ENCODE measurements around the gene TBC1D12.

The TBC1D12 gene

GRCh38 chr10:94459385-94459784, 57.0 kb downstream of the TBC1D12 start:
- TF ChIP-seq TAF1 (IDR thresholded peaks at IDR 0.05; ENCODE audit: borderline replicate concordance, insufficient read depth, low read length) (no peak), REST (IDR thresholded peaks at IDR 0.05; ENCODE audit: insufficient read depth in 1 of 2, low read depth in 2 of 2, low read length in 2 of 2) (no peak), POLR2AphosphoS5 (IDR thresholded peaks at IDR 0.05; ENCODE audit: low read depth, low read length) (no peak), FOXP2 (optimal IDR thresholded peaks at IDR 0.05; ENCODE audit: borderline replicate concordance, extremely low read depth, extremely low read length, insufficient read depth) (no peak), SIN3A (IDR thresholded peaks at IDR 0.05; ENCODE audit: borderline replicate concordance, insufficient read depth, low read length) (no peak)

DNA sequence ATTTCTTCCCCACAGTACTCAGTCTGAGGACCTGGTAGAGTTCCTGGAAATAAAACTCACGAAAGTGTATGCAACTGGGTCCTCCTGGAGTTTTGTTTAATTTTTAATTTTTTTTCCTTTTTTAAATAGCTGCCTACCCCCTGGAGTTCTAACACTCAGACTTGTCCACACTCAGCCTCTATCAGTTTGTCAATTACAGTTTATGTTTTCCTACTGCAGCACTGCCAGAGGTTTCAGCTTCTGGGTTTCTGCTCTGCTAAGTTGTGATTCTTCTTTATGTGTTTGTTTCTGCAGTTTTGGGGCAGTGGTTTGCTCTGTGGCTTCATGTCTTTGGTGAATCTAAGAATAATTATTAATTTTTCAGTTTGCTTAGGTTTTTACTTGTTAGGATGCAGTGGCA, 59.2 kb downstream of the TBC1D12 start:
- TF ChIP-seq TAF1 (IDR thresholded peaks at IDR 0.05; ENCODE audit: borderline replicate concordance, insufficient read depth, low read length): no peak
- TF ChIP-seq REST (IDR thresholded peaks at IDR 0.05; ENCODE audit: insufficient read depth in 1 of 2, low read depth in 2 of 2, low read length in 2 of 2): no peak
- TF ChIP-seq POLR2AphosphoS5 (IDR thresholded peaks at IDR 0.05; ENCODE audit: low read depth, low read length): no peak

DNA sequence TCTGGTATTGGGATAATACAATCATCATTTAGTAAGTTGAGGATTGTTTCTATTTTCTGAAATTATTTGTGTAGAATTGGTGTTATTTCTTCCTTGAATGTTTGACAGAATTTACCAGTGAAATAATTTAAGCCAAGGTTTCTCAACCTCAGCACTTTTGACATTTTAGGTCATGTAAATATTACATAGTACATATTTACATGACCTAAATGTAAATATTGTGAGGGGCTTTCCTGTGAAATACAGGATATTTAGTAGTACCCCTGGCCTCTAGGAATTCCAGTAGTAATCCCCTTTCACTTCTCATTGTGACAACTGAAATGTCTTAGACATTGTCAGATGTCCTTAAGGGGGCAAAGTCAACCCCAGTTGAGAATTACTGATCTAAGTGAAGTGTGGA, 59.8 kb downstream of the TBC1D12 start:
- TF ChIP-seq TAF1 (IDR thresholded peaks at IDR 0.05; ENCODE audit: borderline replicate concordance, insufficient read depth, low read length) (no peak), SIN3A (IDR thresholded peaks at IDR 0.05; ENCODE audit: borderline replicate concordance, insufficient read depth, low read length) (no peak), FOXP2 (optimal IDR thresholded peaks at IDR 0.05; ENCODE audit: borderline replicate concordance, extremely low read depth, extremely low read length, insufficient read depth) (no peak), POLR2AphosphoS5 (IDR thresholded peaks at IDR 0.05; ENCODE audit: low read depth, low read length) (no peak), REST (IDR thresholded peaks at IDR 0.05; ENCODE audit: insufficient read depth in 1 of 2, low read depth in 2 of 2, low read length in 2 of 2) (no peak)

GRCh38 chr10:94465684-94466083, 63.3 kb downstream of the TBC1D12 start:
- no peak for TF ChIP-seq FOXP2 (optimal IDR thresholded peaks at IDR 0.05; ENCODE audit: borderline replicate concordance, extremely low read depth, extremely low read length, insufficient read depth)
- no peak for TF ChIP-seq SIN3A (IDR thresholded peaks at IDR 0.05; ENCODE audit: borderline replicate concordance, insufficient read depth, low read length)
- no peak for TF ChIP-seq POLR2AphosphoS5 (IDR thresholded peaks at IDR 0.05; ENCODE audit: low read depth, low read length)
- TF ChIP-seq TAF1 (IDR thresholded peaks at IDR 0.05; ENCODE audit: borderline replicate concordance, insufficient read depth, low read length): no peak
- no peak for TF ChIP-seq REST (IDR thresholded peaks at IDR 0.05; ENCODE audit: insufficient read depth in 1 of 2, low read depth in 2 of 2, low read length in 2 of 2)

- TF ChIP-seq FOXP2 (optimal IDR thresholded peaks at IDR 0.05; ENCODE audit: borderline replicate concordance, extremely low read depth, extremely low read length, insufficient read depth) (no peak), TAF1 (IDR thresholded peaks at IDR 0.05; ENCODE audit: borderline replicate concordance, insufficient read depth, low read length) (no peak), REST (IDR thresholded peaks at IDR 0.05; ENCODE audit: insufficient read depth in 1 of 2, low read depth in 2 of 2, low read length in 2 of 2) (no peak), POLR2AphosphoS5 (IDR thresholded peaks at IDR 0.05; ENCODE audit: low read depth, low read length) (no peak), SIN3A (IDR thresholded peaks at IDR 0.05; ENCODE audit: borderline replicate concordance, insufficient read depth, low read length) (no peak)
Observed at GRCh38 chr10:94481410-94481809, 79.1 kb downstream of the TBC1D12 start.

All from PFSK-1 (cell line).